DOHH2 (cell line): ENCODE data around the gene GPX7.

Experiments used
- CTCF ChIP-seq: fragments of 200-600 bp; sonication (generic); IDR thresholded peaks from one replicate; pipeline ENCODE4 v1.5.1; 2014; ENCODE audit warnings: antibody characterized with exemption, mild to moderate bottlenecking, low read depth, low read length; ENCODE audit not compliant: poor library complexity, severe bottlenecking
- EZH2phosphoT487 ChIP-seq: fragments of 200-600 bp; sonication (generic); IDR thresholded peaks from 2 replicates; pipeline ENCODE4 v1.6.1; 2017; ENCODE audit warnings: borderline replicate concordance, mild to moderate bottlenecking, antibody characterized with exemption, low read length, moderate library complexity, mixed read lengths

- no peak for TF ChIP-seq CTCF
- TF ChIP-seq EZH2phosphoT487, result no peak
Measured at GRCh38 chr1:52598729-52599128, 3.4 kb upstream of the GPX7 start.
